ENCODE measurements around the gene AGRN.
A peak's percentile ranks its signal among the peaks of the same experiment; 100 is the strongest.

Gene AGRN

GRCh38 chr1:1080122-1080757, 60.3 kb downstream of the AGRN start:
- Histone ChIP-seq H3K36me3 (ENCODE audit: control insufficient read depth in 5 of 5, insufficient read depth in 5 of 5, low read length in 5 of 5) (peaks cover 0 to 24% (median 0%) of the 10 kb centered on the region in 5 donors), H3K4me1 (ENCODE audit: control insufficient read depth in 5 of 5, insufficient read depth in 5 of 5, low read length in 5 of 5) (peaks cover 2 to 13% (median 12%) of the 10 kb centered on the region in 5 donors), H3K4me3 (ENCODE audit: low read depth in 1 of 5, low read length in 5 of 5) (peak overlapping the region in 4 of 5 donors; percentile 17 to 62 (median 54)), H3K9me3 (ENCODE audit: control insufficient read depth in 5 of 5, low read length in 5 of 5) (no peaks in the 10 kb centered on the region), H3K27ac (ENCODE audit: low read depth, low read length) (no peak overlapping the region), H3K27me3 (ENCODE audit: control insufficient read depth in 5 of 5, insufficient read depth in 4 of 5, low read length in 5 of 5) (peaks cover under 1 to 4% (median 2%) of the 10 kb centered on the region in 5 donors), H3K9ac (ENCODE audit: low read length in 5 of 5) (no peak overlapping the region)

- no peak overlapping the region for H3K27ac ChIP-seq (ENCODE audit: low read depth, low read length)
- H3K9me3 ChIP-seq (ENCODE audit: control insufficient read depth in 5 of 5, low read length in 5 of 5) = no peaks in the 10 kb centered on the region
- H3K4me3 ChIP-seq (ENCODE audit: low read depth in 1 of 5, low read length in 5 of 5) = no peak overlapping the region
- H3K9ac ChIP-seq (ENCODE audit: low read length in 5 of 5) = no peak overlapping the region
- peaks cover 0 to 27% (median 0%) of the 10 kb centered on the region in 5 donors for H3K36me3 ChIP-seq (ENCODE audit: control insufficient read depth in 5 of 5, insufficient read depth in 5 of 5, low read length in 5 of 5)
- H3K4me1 ChIP-seq (ENCODE audit: control insufficient read depth in 5 of 5, insufficient read depth in 5 of 5, low read length in 5 of 5) = peaks cover 2 to 13% (median 12%) of the 10 kb centered on the region in 5 donors
- peaks cover 0 to 2% (median 0%) of the 10 kb centered on the region in 5 donors for H3K27me3 ChIP-seq (ENCODE audit: control insufficient read depth in 5 of 5, insufficient read depth in 4 of 5, low read length in 5 of 5)
Measured at GRCh38 chr1:1080951-1081310, 61.0 kb downstream of the AGRN start.

GRCh38 chr1:1081311-1082238, 61.7 kb downstream of the AGRN start:
- no peak overlapping the region for H3K9ac ChIP-seq (ENCODE audit: low read length in 5 of 5)
- H3K4me3 ChIP-seq (ENCODE audit: low read depth in 1 of 5, low read length in 5 of 5) = no peak overlapping the region
- no peaks in the 10 kb centered on the region for H3K9me3 ChIP-seq (ENCODE audit: control insufficient read depth in 5 of 5, low read length in 5 of 5)
- peaks cover 0 to 31% (median 0%) of the 10 kb centered on the region in 5 donors for H3K36me3 ChIP-seq (ENCODE audit: control insufficient read depth in 5 of 5, insufficient read depth in 5 of 5, low read length in 5 of 5)
- H3K27me3 ChIP-seq (ENCODE audit: control insufficient read depth in 5 of 5, insufficient read depth in 4 of 5, low read length in 5 of 5) = peaks cover 0 to 2% (median 0%) of the 10 kb centered on the region in 5 donors
- no peak overlapping the region for H3K27ac ChIP-seq (ENCODE audit: low read depth, low read length)
- H3K4me1 ChIP-seq (ENCODE audit: control insufficient read depth in 5 of 5, insufficient read depth in 5 of 5, low read length in 5 of 5) = peaks cover 2 to 13% (median 12%) of the 10 kb centered on the region in 5 donors

GRCh38 chr1:1082239-1082775, 62.4 kb downstream of the AGRN start:
- Histone ChIP-seq H3K9me3 (ENCODE audit: control insufficient read depth in 5 of 5, low read length in 5 of 5) (no peaks in the 10 kb centered on the region), H3K9ac (ENCODE audit: low read length in 5 of 5) (no peak overlapping the region), H3K27me3 (ENCODE audit: control insufficient read depth in 5 of 5, insufficient read depth in 4 of 5, low read length in 5 of 5) (peaks cover 0 to 2% (median 0%) of the 10 kb centered on the region in 5 donors), H3K4me3 (ENCODE audit: low read depth in 1 of 5, low read length in 5 of 5) (no peak overlapping the region), H3K27ac (ENCODE audit: low read depth, low read length) (no peak overlapping the region), H3K4me1 (ENCODE audit: control insufficient read depth in 5 of 5, insufficient read depth in 5 of 5, low read length in 5 of 5) (peaks cover 2 to 13% (median 12%) of the 10 kb centered on the region in 5 donors), H3K36me3 (ENCODE audit: control insufficient read depth in 5 of 5, insufficient read depth in 5 of 5, low read length in 5 of 5) (peaks cover 0 to 33% (median 0%) of the 10 kb centered on the region in 5 donors)

- Histone ChIP-seq H3K27me3 (ENCODE audit: control insufficient read depth in 5 of 5, insufficient read depth in 4 of 5, low read length in 5 of 5) (peaks cover 0 to 2% (median 0%) of the 10 kb centered on the region in 5 donors), H3K4me3 (ENCODE audit: low read depth in 1 of 5, low read length in 5 of 5) (no peak overlapping the region), H3K9me3 (ENCODE audit: control insufficient read depth in 5 of 5, low read length in 5 of 5) (no peaks in the 10 kb centered on the region), H3K27ac (ENCODE audit: low read depth, low read length) (no peak overlapping the region), H3K4me1 (ENCODE audit: control insufficient read depth in 5 of 5, insufficient read depth in 5 of 5, low read length in 5 of 5) (peaks cover 2 to 13% (median 12%) of the 10 kb centered on the region in 5 donors), H3K36me3 (ENCODE audit: control insufficient read depth in 5 of 5, insufficient read depth in 5 of 5, low read length in 5 of 5) (peaks cover 0 to 33% (median 0%) of the 10 kb centered on the region in 5 donors), H3K9ac (ENCODE audit: low read length in 5 of 5) (no peak overlapping the region)
Measured at GRCh38 chr1:1082776-1083415, 63.0 kb downstream of the AGRN start.

- H3K9me3 ChIP-seq (ENCODE audit: control insufficient read depth in 5 of 5, low read length in 5 of 5) = no peaks in the 10 kb centered on the region
- no peak overlapping the region for H3K9ac ChIP-seq (ENCODE audit: low read length in 5 of 5)
- peaks cover 2 to 13% (median 12%) of the 10 kb centered on the region in 5 donors for H3K4me1 ChIP-seq (ENCODE audit: control insufficient read depth in 5 of 5, insufficient read depth in 5 of 5, low read length in 5 of 5)
- H3K36me3 ChIP-seq (ENCODE audit: control insufficient read depth in 5 of 5, insufficient read depth in 5 of 5, low read length in 5 of 5) = peaks cover 0 to 33% (median 0%) of the 10 kb centered on the region in 5 donors
- H3K4me3 ChIP-seq (ENCODE audit: low read depth in 1 of 5, low read length in 5 of 5) = no peak overlapping the region
- no peak overlapping the region for H3K27ac ChIP-seq (ENCODE audit: low read depth, low read length)
- peaks cover 0 to 2% (median 0%) of the 10 kb centered on the region in 5 donors for H3K27me3 ChIP-seq (ENCODE audit: control insufficient read depth in 5 of 5, insufficient read depth in 4 of 5, low read length in 5 of 5)
Measured at GRCh38 chr1:1083416-1084371, 63.8 kb downstream of the AGRN start.

GRCh38 chr1:1084372-1085170, 64.7 kb downstream of the AGRN start:
- no peaks in the 10 kb centered on the region for H3K9me3 ChIP-seq (ENCODE audit: control insufficient read depth in 5 of 5, low read length in 5 of 5)
- H3K36me3 ChIP-seq (ENCODE audit: control insufficient read depth in 5 of 5, insufficient read depth in 5 of 5, low read length in 5 of 5) = peaks cover 0 to 33% (median 0%) of the 10 kb centered on the region in 5 donors
- peaks cover 0 to 9% (median 9%) of the 10 kb centered on the region in 5 donors for H3K4me1 ChIP-seq (ENCODE audit: control insufficient read depth in 5 of 5, insufficient read depth in 5 of 5, low read length in 5 of 5)
- H3K4me3 ChIP-seq (ENCODE audit: low read depth in 1 of 5, low read length in 5 of 5) = no peak overlapping the region
- H3K9ac ChIP-seq (ENCODE audit: low read length in 5 of 5) = no peak overlapping the region
- H3K27me3 ChIP-seq (ENCODE audit: control insufficient read depth in 5 of 5, insufficient read depth in 4 of 5, low read length in 5 of 5) = peaks cover 0 to 2% (median 0%) of the 10 kb centered on the region in 5 donors
- H3K27ac ChIP-seq (ENCODE audit: low read depth, low read length) = no peak overlapping the region

GRCh38 chr1:1085171-1085841, 65.4 kb downstream of the AGRN start:
- no peaks in the 10 kb centered on the region for H3K27me3 ChIP-seq (ENCODE audit: control insufficient read depth in 5 of 5, insufficient read depth in 4 of 5, low read length in 5 of 5)
- H3K4me1 ChIP-seq (ENCODE audit: control insufficient read depth in 5 of 5, insufficient read depth in 5 of 5, low read length in 5 of 5) = peaks cover 0 to 2% (median 1%) of the 10 kb centered on the region in 5 donors
- no peaks in the 10 kb centered on the region for H3K9me3 ChIP-seq (ENCODE audit: control insufficient read depth in 5 of 5, low read length in 5 of 5)
- H3K4me3 ChIP-seq (ENCODE audit: low read depth in 1 of 5, low read length in 5 of 5) = no peak overlapping the region
- H3K36me3 ChIP-seq (ENCODE audit: control insufficient read depth in 5 of 5, insufficient read depth in 5 of 5, low read length in 5 of 5) = peaks cover 0 to 33% (median 0%) of the 10 kb centered on the region in 5 donors
- H3K9ac ChIP-seq (ENCODE audit: low read length in 5 of 5) = no peak overlapping the region
- H3K27ac ChIP-seq (ENCODE audit: low read depth, low read length) = no peak overlapping the region

Measured in subcutaneous abdominal adipose tissue (tissue), 5 donors.